Measurements from ENCODE around the gene ITGA5. TPM values are rescaled to one million over a fixed set of nuclear protein-coding genes. Genes with fewer than 3 reads are reported as not detected.

Gene ITGA5
- total and polyA plus RNA-seq, 9 of the 15 experiments (the other 6 are each of a cell fraction or from before 2014, with no cell fraction given), result 9.1 to 82.1 (median 47.4) TPM

DNA sequence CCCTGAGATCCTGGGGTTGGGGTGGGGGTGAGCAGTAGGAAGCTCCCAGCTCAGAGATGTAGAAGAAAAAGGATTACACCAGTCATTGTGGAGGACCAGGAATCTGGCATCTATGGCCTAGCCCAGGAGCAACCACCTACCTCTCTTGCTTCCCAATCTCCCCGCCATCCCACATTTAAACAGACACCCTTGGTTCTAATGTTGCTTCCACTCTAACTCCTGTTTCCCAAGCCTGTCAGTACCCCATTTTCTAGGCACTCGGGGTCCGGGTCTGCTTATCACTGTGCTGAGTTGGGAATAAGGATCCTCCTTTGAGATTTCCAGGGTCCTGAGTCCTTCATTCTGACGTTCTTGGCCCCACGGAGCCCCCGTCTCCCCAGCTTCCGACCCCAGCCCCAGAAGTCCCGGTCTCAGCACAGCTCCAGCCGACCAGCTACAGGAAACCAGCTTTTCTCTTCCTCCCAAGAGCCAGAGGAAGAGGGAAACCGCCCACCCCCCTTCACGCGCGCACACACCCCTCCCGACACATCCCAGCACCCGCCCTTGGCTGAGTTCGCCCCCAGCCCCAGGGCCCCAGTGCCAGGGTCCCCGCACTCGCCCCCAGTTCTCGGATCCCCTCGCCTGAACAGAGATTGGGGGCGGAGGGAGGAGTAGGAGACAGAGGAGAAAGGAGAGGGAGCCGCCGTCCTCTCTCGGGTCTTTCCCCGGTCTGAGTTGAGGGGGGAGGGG is 1.2 kb downstream of the ITGA5 start (continued):
- TF ChIP-seq CBFA2T3 (IDR thresholded peaks at IDR 0.05) (no peak), ZNF586 (CRISPR knock-in tag; conservative IDR thresholded peaks at IDR 0.05) (no peak), ESRRB (CRISPR knock-in tag; IDR thresholded peaks at IDR 0.05; ENCODE audit: borderline replicate concordance) (no peak), GABPB1 (CRISPR knock-in tag; IDR thresholded peaks at IDR 0.05) (peak; percentile 50; the same call in 1 of the 2 replicates), DACH1 (IDR thresholded peaks at IDR 0.05; ENCODE audit: partially characterized antibody) (no peak), SUPT5H (IDR thresholded peaks at IDR 0.05) (no peak), ZNF253 (CRISPR knock-in tag; conservative IDR thresholded peaks at IDR 0.05) (no peak), TRIM28 (IDR thresholded peaks at IDR 0.05) (no peak), BCL6 (CRISPR knock-in tag; IDR thresholded peaks at IDR 0.05) (no peak), STAT5A (IDR thresholded peaks at IDR 0.05; ENCODE audit: borderline replicate concordance, low read length) (no peak), HNRNPK (IDR thresholded peaks at IDR 0.05; ENCODE audit: low read depth, low read length, poor library complexity, severe bottlenecking) (no peak), SPI1 (IDR thresholded peaks at IDR 0.05; ENCODE audit: borderline replicate concordance, low read depth, low read length) (0 out of 2 replicates have a peak, but pooled peaks have one; percentile 14), KDM5B (IDR thresholded peaks at IDR 0.05; ENCODE audit: insufficient replicate concordance, low read depth, low read length) (no peak), MYC (IDR thresholded peaks at IDR 0.05; ENCODE audit: low read depth, low read length) (peak; percentile 18; the same call in 1 of the 2 replicates), MYC (CRISPR knock-in tag; IDR thresholded peaks at IDR 0.05; ENCODE audit: borderline replicate concordance, low read depth) (no peak), ZNF589 (CRISPR knock-in tag; IDR thresholded peaks at IDR 0.05; ENCODE audit: low read depth) (no peak), NFIX (CRISPR knock-in tag; IDR thresholded peaks at IDR 0.05; ENCODE audit: low read depth) (no peak)
- TF ChIP-seq, protein P1, sequence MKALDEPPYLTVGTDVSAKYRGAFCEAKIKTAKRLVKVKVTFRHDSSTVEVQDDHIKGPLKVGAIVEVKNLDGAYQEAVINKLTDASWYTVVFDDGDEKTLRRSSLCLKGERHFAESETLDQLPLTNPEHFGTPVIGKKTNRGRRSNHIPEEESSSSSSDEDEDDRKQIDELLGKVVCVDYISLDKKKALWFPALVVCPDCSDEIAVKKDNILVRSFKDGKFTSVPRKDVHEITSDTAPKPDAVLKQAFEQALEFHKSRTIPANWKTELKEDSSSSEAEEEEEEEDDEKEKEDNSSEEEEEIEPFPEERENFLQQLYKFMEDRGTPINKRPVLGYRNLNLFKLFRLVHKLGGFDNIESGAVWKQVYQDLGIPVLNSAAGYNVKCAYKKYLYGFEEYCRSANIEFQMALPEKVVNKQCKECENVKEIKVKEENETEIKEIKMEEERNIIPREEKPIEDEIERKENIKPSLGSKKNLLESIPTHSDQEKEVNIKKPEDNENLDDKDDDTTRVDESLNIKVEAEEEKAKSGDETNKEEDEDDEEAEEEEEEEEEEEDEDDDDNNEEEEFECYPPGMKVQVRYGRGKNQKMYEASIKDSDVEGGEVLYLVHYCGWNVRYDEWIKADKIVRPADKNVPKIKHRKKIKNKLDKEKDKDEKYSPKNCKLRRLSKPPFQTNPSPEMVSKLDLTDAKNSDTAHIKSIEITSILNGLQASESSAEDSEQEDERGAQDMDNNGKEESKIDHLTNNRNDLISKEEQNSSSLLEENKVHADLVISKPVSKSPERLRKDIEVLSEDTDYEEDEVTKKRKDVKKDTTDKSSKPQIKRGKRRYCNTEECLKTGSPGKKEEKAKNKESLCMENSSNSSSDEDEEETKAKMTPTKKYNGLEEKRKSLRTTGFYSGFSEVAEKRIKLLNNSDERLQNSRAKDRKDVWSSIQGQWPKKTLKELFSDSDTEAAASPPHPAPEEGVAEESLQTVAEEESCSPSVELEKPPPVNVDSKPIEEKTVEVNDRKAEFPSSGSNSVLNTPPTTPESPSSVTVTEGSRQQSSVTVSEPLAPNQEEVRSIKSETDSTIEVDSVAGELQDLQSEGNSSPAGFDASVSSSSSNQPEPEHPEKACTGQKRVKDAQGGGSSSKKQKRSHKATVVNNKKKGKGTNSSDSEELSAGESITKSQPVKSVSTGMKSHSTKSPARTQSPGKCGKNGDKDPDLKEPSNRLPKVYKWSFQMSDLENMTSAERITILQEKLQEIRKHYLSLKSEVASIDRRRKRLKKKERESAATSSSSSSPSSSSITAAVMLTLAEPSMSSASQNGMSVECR (CRISPR knock-in tag; IDR thresholded peaks at IDR 0.05), result peak; percentile 57; the same call in 1 of the 2 replicates
